H1 (cell line): ENCODE results near the gene COL16A1.

Source experiments
- CTCF ChIP-seq, 3 experiments: IDR thresholded peaks; 1 replicate in 2 of 3; 2 replicates in 1 of 3; pipeline versions ENCODE4 v1.5.1 to v1.6.1; 2011; ENCODE audit warnings: low read length in 3 of 3, mild to moderate bottlenecking in 3 of 3, inconsistent platforms in 2 of 3, low read depth in 1 of 3, moderate library complexity in 1 of 3; ENCODE audit not compliant: insufficient read depth in 1 of 3; ENCODE audit errors: control extremely low read depth in 1 of 3
- GABPA ChIP-seq: IDR thresholded peaks from 2 replicates; pipeline ENCODE4 v1.6.1; 2011; ENCODE audit warnings: mild to moderate bottlenecking, low read length, moderate library complexity, borderline replicate concordance; ENCODE audit not compliant: insufficient read depth
- MAFK ChIP-seq: IDR thresholded peaks from 2 replicates; pipeline ENCODE4 v1.6.1; 2012; ENCODE audit warnings: low read depth, mild to moderate bottlenecking, improper control_type of control experiment, low read length
- MAX ChIP-seq: IDR thresholded peaks from 2 replicates; pipeline ENCODE4 v1.6.1; 2012; ENCODE audit warnings: inconsistent platforms
- POLR2A ChIP-seq, 2 experiments: IDR thresholded peaks; 1 replicate in 1 of 2; 2 replicates in 1 of 2; pipeline ENCODE4 v1.6.1; 2011; ENCODE audit warnings: low read depth in 2 of 2, low read length in 2 of 2, mild to moderate bottlenecking in 2 of 2; ENCODE audit errors: control extremely low read depth in 1 of 2
- POLR2AphosphoS5 ChIP-seq: IDR thresholded peaks from 2 replicates; pipeline ENCODE4 v1.6.1; 2011; ENCODE audit warnings: low read depth, low read length
- POU5F1 ChIP-seq: IDR thresholded peaks from 2 replicates; pipeline ENCODE4 v1.6.1; 2011; ENCODE audit warnings: low read depth, mild to moderate bottlenecking, low read length, moderate library complexity

- TF ChIP-seq POU5F1 = no peak
- TF ChIP-seq CTCF (IDR thresholded peaks at IDR 0.05; ENCODE audit: control extremely low read depth in 1 of 3, insufficient read depth in 1 of 3, low read depth in 1 of 3, low read length in 3 of 3) = no peak
- no peak for TF ChIP-seq GABPA
- no peak for TF ChIP-seq MAFK
- no peak for TF ChIP-seq MAX
- TF ChIP-seq POLR2A (IDR thresholded peaks at IDR 0.05; ENCODE audit: control extremely low read depth in 1 of 2, low read depth in 2 of 2, low read length in 2 of 2) = no peak
- TF ChIP-seq POLR2AphosphoS5 = no peak
Observed at GRCh38 chr1:31694069-31694963, 9.5 kb downstream of the COL16A1 start.
